Measurements from ENCODE around the gene IL22RA2.
A peak's percentile ranks its signal among the peaks of the same experiment; 100 is the strongest.
"Not testable (repeated sequence)": the region's sequence is repeated elsewhere in the genome, so short reads cannot be mapped to it uniquely, and the experiment has no call there.

The IL22RA2 gene

GRCh38 chr6:137173501-137173900 is at the start of gene IL22RA2:
Gene IL22RA2, minus strand, starts transcription at chr6:137173644. Its CDS starts 11,895 bp downstream, at chr6:137161749.
- no peak for DNase-seq (ENCODE audit: low read depth)

- no peak for DNase-seq (ENCODE audit: low read depth)
Measured at GRCh38 chr6:137222381-137222780, 48.9 kb upstream of the IL22RA2 start.

GRCh38 chr6:137219664-137220252 is 46.3 kb upstream of the IL22RA2 start:
- no peak for DNase-seq (ENCODE audit: low read depth)

- peak; percentile 71 for DNase-seq (ENCODE audit: low read depth)
Measured at GRCh38 chr6:137218917-137219663, 45.6 kb upstream of the IL22RA2 start, which contains the start of gene IFNGR1. Gene IFNGR1, minus strand, starts transcription at chr6:137219385. Its CDS starts 58 bp downstream, at chr6:137219327.

GRCh38 chr6:137218473-137218916 is 45.1 kb upstream of the IL22RA2 start:
- DNase-seq (ENCODE audit: low read depth) = peak; percentile 52

- DNase-seq (ENCODE audit: low read depth) = no peak
Measured at GRCh38 chr6:137217801-137218472, 44.5 kb upstream of the IL22RA2 start.

- DNase-seq (ENCODE audit: low read depth) = no peak
Measured at GRCh38 chr6:137216875-137217553, 43.6 kb upstream of the IL22RA2 start.

GRCh38 chr6:137216106-137216505 is 42.7 kb upstream of the IL22RA2 start:
- no peak for DNase-seq (ENCODE audit: low read depth)

GRCh38 chr6:137215630-137216029 is 42.2 kb upstream of the IL22RA2 start:
- DNase-seq (ENCODE audit: low read depth) = not testable (repeated sequence)

- DNase-seq (ENCODE audit: low read depth) = no peak
Measured at GRCh38 chr6:137214931-137215330, 41.5 kb upstream of the IL22RA2 start.

- DNase-seq (ENCODE audit: low read depth) = no peak
Measured at GRCh38 chr6:137213813-137214212, 40.4 kb upstream of the IL22RA2 start.

GRCh38 chr6:137213331-137213740 is 39.9 kb upstream of the IL22RA2 start:
- DNase-seq (ENCODE audit: low read depth) = no peak

GRCh38 chr6:137211910-137212309 is 38.5 kb upstream of the IL22RA2 start:
- DNase-seq (ENCODE audit: low read depth) = no peak

GRCh38 chr6:137210903-137211302 is 37.5 kb upstream of the IL22RA2 start:
- DNase-seq (ENCODE audit: low read depth) = no peak

- no peak for DNase-seq (ENCODE audit: low read depth)
Measured at GRCh38 chr6:137208279-137208678, 34.8 kb upstream of the IL22RA2 start.

GRCh38 chr6:137207457-137207856 is 34.0 kb upstream of the IL22RA2 start:
- not testable (repeated sequence) for DNase-seq (ENCODE audit: low read depth)

- no peak for DNase-seq (ENCODE audit: low read depth)
Measured at GRCh38 chr6:137206577-137206976, 33.1 kb upstream of the IL22RA2 start.

- DNase-seq (ENCODE audit: low read depth) = no peak
Measured at GRCh38 chr6:137203256-137203655, 29.8 kb upstream of the IL22RA2 start.

GRCh38 chr6:137202078-137202477 is 28.6 kb upstream of the IL22RA2 start:
- DNase-seq (ENCODE audit: low read depth) = no peak

- DNase-seq (ENCODE audit: low read depth) = no peak
Measured at GRCh38 chr6:137201006-137201405, 27.6 kb upstream of the IL22RA2 start.

- DNase-seq (ENCODE audit: low read depth) = no peak
Measured at GRCh38 chr6:137200288-137200687, 26.8 kb upstream of the IL22RA2 start.
